Endothelial cell of umbilical vein (primary cell): ENCODE measurements around the gene SGTB.

Source experiments
- EZH2 ChIP-seq: IDR thresholded peaks from 2 replicates; pipeline ENCODE4 v1.6.1; 2012; ENCODE audit warnings: borderline replicate concordance, low read depth, mild to moderate bottlenecking, moderate library complexity, low read length, inconsistent platforms; ENCODE audit not compliant: severe bottlenecking
- FOS ChIP-seq: IDR thresholded peaks from 2 replicates; pipeline ENCODE4 v1.6.1; 2011; ENCODE audit warnings: mild to moderate bottlenecking, low read length, moderate library complexity, borderline replicate concordance; ENCODE audit not compliant: insufficient read depth
- GATA2 ChIP-seq: IDR thresholded peaks from 2 replicates; pipeline ENCODE4 v1.7.0; 2011; ENCODE audit warnings: low read depth, mild to moderate bottlenecking, moderate library complexity, mixed read lengths, low read length; ENCODE audit not compliant: insufficient read length, insufficient read depth
- JUN ChIP-seq: IDR thresholded peaks from 2 replicates; pipeline ENCODE4 v1.6.1; 2011; ENCODE audit warnings: borderline replicate concordance, low read depth; ENCODE audit not compliant: insufficient read length, insufficient read depth
- MYC ChIP-seq: IDR thresholded peaks from one replicate; pipeline ENCODE4 v1.6.1; 2011; ENCODE audit warnings: mild to moderate bottlenecking, low read depth, low read length
- POLR2A ChIP-seq: IDR thresholded peaks from 2 replicates; pipeline ENCODE4 v1.6.1; 2012; ENCODE audit warnings: low read depth, mild to moderate bottlenecking, control low read depth, low read length
- POLR2AphosphoS5 ChIP-seq: IDR thresholded peaks from 2 replicates; pipeline ENCODE4 v1.6.1; 2012; ENCODE audit warnings: low read depth, mild to moderate bottlenecking, control low read depth, low read length, moderate library complexity; ENCODE audit not compliant: insufficient read depth
- TF ChIP-seq, protein P1 (sequence below), 2 donors: IDR thresholded peaks; 1 replicate in 1 of 2; 2 replicates in 1 of 2; pipeline ENCODE4 v1.5.1; 2011; ENCODE audit warnings: low read length in 2 of 2, mild to moderate bottlenecking in 2 of 2, moderate library complexity in 2 of 2, control low read depth in 1 of 2, inconsistent platforms in 1 of 2, low read depth in 1 of 2; ENCODE audit not compliant: insufficient read depth in 1 of 2; ENCODE audit errors: extremely low read depth in 1 of 2

DNA sequence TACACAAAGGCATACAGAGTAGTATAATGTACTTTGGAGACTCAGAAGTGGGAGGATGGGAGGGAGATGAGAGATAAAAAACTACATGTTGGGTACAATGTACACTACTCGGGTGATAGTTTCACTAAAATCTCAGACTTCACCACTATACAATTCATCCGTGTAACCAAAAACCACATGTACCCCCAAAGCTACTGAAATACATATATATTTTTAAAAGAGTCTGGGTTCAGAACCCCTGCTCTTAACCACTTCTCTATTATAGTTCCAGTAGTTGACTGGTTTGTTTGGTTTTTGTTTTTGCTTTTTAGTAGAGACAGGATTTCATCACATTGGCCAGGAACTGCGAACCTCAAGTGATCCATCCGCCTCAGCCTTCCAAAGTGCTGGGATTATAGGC lies 22.6 kb downstream of the SGTB start:
- TF ChIP-seq, protein P1, sequence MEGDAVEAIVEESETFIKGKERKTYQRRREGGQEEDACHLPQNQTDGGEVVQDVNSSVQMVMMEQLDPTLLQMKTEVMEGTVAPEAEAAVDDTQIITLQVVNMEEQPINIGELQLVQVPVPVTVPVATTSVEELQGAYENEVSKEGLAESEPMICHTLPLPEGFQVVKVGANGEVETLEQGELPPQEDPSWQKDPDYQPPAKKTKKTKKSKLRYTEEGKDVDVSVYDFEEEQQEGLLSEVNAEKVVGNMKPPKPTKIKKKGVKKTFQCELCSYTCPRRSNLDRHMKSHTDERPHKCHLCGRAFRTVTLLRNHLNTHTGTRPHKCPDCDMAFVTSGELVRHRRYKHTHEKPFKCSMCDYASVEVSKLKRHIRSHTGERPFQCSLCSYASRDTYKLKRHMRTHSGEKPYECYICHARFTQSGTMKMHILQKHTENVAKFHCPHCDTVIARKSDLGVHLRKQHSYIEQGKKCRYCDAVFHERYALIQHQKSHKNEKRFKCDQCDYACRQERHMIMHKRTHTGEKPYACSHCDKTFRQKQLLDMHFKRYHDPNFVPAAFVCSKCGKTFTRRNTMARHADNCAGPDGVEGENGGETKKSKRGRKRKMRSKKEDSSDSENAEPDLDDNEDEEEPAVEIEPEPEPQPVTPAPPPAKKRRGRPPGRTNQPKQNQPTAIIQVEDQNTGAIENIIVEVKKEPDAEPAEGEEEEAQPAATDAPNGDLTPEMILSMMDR (IDR thresholded peaks at IDR 0.05; ENCODE audit: extremely low read depth in 1 of 2, insufficient read depth in 1 of 2, low read depth in 1 of 2, low read length in 2 of 2), result no peak
- no peak for TF ChIP-seq FOS
- TF ChIP-seq POLR2AphosphoS5, result no peak
- no peak for TF ChIP-seq EZH2
- TF ChIP-seq POLR2A, result no peak
- TF ChIP-seq JUN, result no peak
- TF ChIP-seq GATA2, result no peak
- no peak for TF ChIP-seq MYC
